HG02852 (cell line): ENCODE data around the gene CDAN1.
"Not testable (repeated sequence)": the region's sequence is repeated elsewhere in the genome, so short reads cannot be mapped to it uniquely, and the experiment has no call there.

ENCODE experiments used
- ATAC-seq: cut with Tn5 transposase; IDR thresholded peaks from one replicate; pipeline ENCODE4 v1.9.1; 2021; ENCODE audit warnings: mild to moderate bottlenecking, moderate library complexity; ENCODE audit not compliant: unreplicated experiment

Gene CDAN1

GRCh38 chr15:42710662-42711061, 26.3 kb downstream of the CDAN1 start:
- no peak for ATAC-seq

- no peak for ATAC-seq
These were observed 28.9 kb downstream of the CDAN1 start for GRCh38 chr15:42707873-42708544.

- no peak for ATAC-seq
These were observed 29.9 kb downstream of the CDAN1 start for GRCh38 chr15:42707068-42707467.

- no peak for ATAC-seq
These were observed 31.6 kb downstream of the CDAN1 start for GRCh38 chr15:42705336-42705735.

- ATAC-seq, result no peak
These were observed 32.4 kb downstream of the CDAN1 start for GRCh38 chr15:42704492-42704926.

- ATAC-seq, result no peak
These were observed 40.3 kb downstream of the CDAN1 start for GRCh38 chr15:42696626-42697025.

GRCh38 chr15:42695527-42696071, 41.3 kb downstream of the CDAN1 start:
- ATAC-seq, result no peak

GRCh38 chr15:42694398-42694797, 42.5 kb downstream of the CDAN1 start:
- no peak for ATAC-seq

GRCh38 chr15:42693942-42694341, 43.0 kb downstream of the CDAN1 start:
- no peak for ATAC-seq

GRCh38 chr15:42693496-42693895, 43.4 kb downstream of the CDAN1 start:
- no peak for ATAC-seq

- ATAC-seq, result no peak
These were observed 43.9 kb downstream of the CDAN1 start for GRCh38 chr15:42692997-42693396.

GRCh38 chr15:42692536-42692935, 44.4 kb downstream of the CDAN1 start:
- ATAC-seq, result no peak

- ATAC-seq, result no peak
These were observed 45.2 kb downstream of the CDAN1 start for GRCh38 chr15:42691770-42692169.

GRCh38 chr15:42691308-42691707, 45.6 kb downstream of the CDAN1 start:
- no peak for ATAC-seq

GRCh38 chr15:42688301-42688700, 48.6 kb downstream of the CDAN1 start:
- ATAC-seq, result no peak

- ATAC-seq, result no peak
These were observed 49.2 kb downstream of the CDAN1 start for GRCh38 chr15:42687740-42688139.

GRCh38 chr15:42686281-42686680, 50.6 kb downstream of the CDAN1 start:
- no peak for ATAC-seq

GRCh38 chr15:42681119-42681518, 55.8 kb downstream of the CDAN1 start:
- no peak for ATAC-seq

GRCh38 chr15:42680142-42680482, 56.8 kb downstream of the CDAN1 start:
- not testable (repeated sequence) for ATAC-seq

GRCh38 chr15:42679285-42680141, 57.4 kb downstream of the CDAN1 start:
- no peak for ATAC-seq

- no peak for ATAC-seq
These were observed 61.9 kb downstream of the CDAN1 start for GRCh38 chr15:42675021-42675420.

- no peak for ATAC-seq
These were observed 62.5 kb downstream of the CDAN1 start for GRCh38 chr15:42674472-42674871.
